ENCODE data around the gene DRD2.

- TF ChIP-seq POLR2A (IDR thresholded peaks at IDR 0.05) = no peak
- TF ChIP-seq CTCF (IDR thresholded peaks at IDR 0.05 in 4 of 5, conservative IDR thresholded peaks at IDR 0.05 in 1 of 5) = no peak
Observed at GRCh38 chr11:113467545-113467944, 7.7 kb downstream of the DRD2 start.

All from gastrocnemius medialis (tissue), 4 donors.